ENCODE measurements around the gene GLRX5. TPM values are rescaled to one million over a fixed set of nuclear protein-coding genes. Genes with fewer than 3 reads are reported as not detected.

GLRX5 gene
- total and polyA plus RNA-seq, 10 donors, result 18.2 to 48.4 (median 28.2) TPM

GRCh38 chr14:95527387-95528002, 7.4 kb upstream of the GLRX5 start:
- H3K27me3 ChIP-seq (replicated peaks in 1 of 7), result no peaks in the 10 kb centered on the region
- intact Hi-C loops (cut with DNase I; ENCODE audit: low total_unique reads), result loop anchor here (5.0 kb wide), 2 partner anchors 85 to 100 kb away; no protein-coding TSS in a partner anchor
- H3K27ac ChIP-seq, result peak overlapping the region in 3 of 8 donors; percentile 21 to 59 (median 36)
- WGBS, 5 donors, result 47 to 69% (median 61%) methylated on average over 4 of the region's 4 CpGs
- no peak overlapping the region for H3K4me3 ChIP-seq
- no peak for DNase-seq
- H3K9me3 ChIP-seq, result no peaks in the 10 kb centered on the region
- H3K36me3 ChIP-seq, result peaks cover 0 to 21% (median 5%) of the 10 kb centered on the region in 6 donors
- H3K4me1 ChIP-seq, result peaks cover 23 to 75% (median 58%) of the 10 kb centered on the region in 6 donors
- no peak for TF ChIP-seq POLR2AphosphoS5 (IDR thresholded peaks at IDR 0.05)
- peak; percentile 64 to 86 (median 82) for TF ChIP-seq CTCF (IDR thresholded peaks at IDR 0.05 in 8 of 11, conservative IDR thresholded peaks at IDR 0.05 in 3 of 11)
- no peak for TF ChIP-seq POLR2A (IDR thresholded peaks at IDR 0.05)

- DNase-seq, result no peak
- Histone ChIP-seq H3K36me3 (peaks cover 0 to 21% (median 5%) of the 10 kb centered on the region in 6 donors), H3K4me1 (peaks cover 31 to 74% (median 57%) of the 10 kb centered on the region in 6 donors), H3K27me3 (replicated peaks in 1 of 7) (no peaks in the 10 kb centered on the region), H3K27ac (no peak overlapping the region), H3K9me3 (no peaks in the 10 kb centered on the region), H3K4me3 (no peak overlapping the region)
- intact Hi-C loops (cut with DNase I; ENCODE audit: low total_unique reads), result loop anchor here (5.0 kb wide), 2 partner anchors 87 to 102 kb away; no protein-coding TSS in a partner anchor
- WGBS, 5 donors, result 88 to 95% (median 93%) methylated on average over 7 of the region's 7 CpGs
- no peak for TF ChIP-seq CTCF (IDR thresholded peaks at IDR 0.05 in 8 of 11, conservative IDR thresholded peaks at IDR 0.05 in 3 of 11)
- no peak for TF ChIP-seq POLR2A (IDR thresholded peaks at IDR 0.05)
- TF ChIP-seq POLR2AphosphoS5 (IDR thresholded peaks at IDR 0.05), result no peak
Measured at GRCh38 chr14:95529216-95529615, 5.6 kb upstream of the GLRX5 start.

GRCh38 chr14:95530473-95531276, 4.2 kb upstream of the GLRX5 start:
- Histone ChIP-seq H3K4me1 (peaks cover 29 to 65% (median 55%) of the 10 kb centered on the region in 6 donors), H3K27ac (peak overlapping the region in 2 of 8 donors; percentile 28 to 32), H3K9me3 (no peaks in the 10 kb centered on the region), H3K36me3 (peaks cover 0 to 21% (median 5%) of the 10 kb centered on the region in 6 donors), H3K27me3 (replicated peaks in 1 of 7) (no peaks in the 10 kb centered on the region), H3K4me3 (no peak overlapping the region)
- DNase-seq, result no peak
- intact Hi-C loops (cut with DNase I; ENCODE audit: low total_unique reads), result no loop called here
- TF ChIP-seq POLR2AphosphoS5 (IDR thresholded peaks at IDR 0.05), result no peak
- TF ChIP-seq POLR2A (IDR thresholded peaks at IDR 0.05), result no peak
- no peak for TF ChIP-seq CTCF (IDR thresholded peaks at IDR 0.05 in 8 of 11, conservative IDR thresholded peaks at IDR 0.05 in 3 of 11)
- 77 to 87% (median 85%) methylated on average over 13 of the region's 13 CpGs for WGBS, 5 donors

- intact Hi-C loops (cut with DNase I; ENCODE audit: low total_unique reads), result no loop called here
- no peak for DNase-seq
- no peaks in the 10 kb centered on the region for H3K27me3 ChIP-seq (replicated peaks in 1 of 7)
- TF ChIP-seq CTCF (IDR thresholded peaks at IDR 0.05 in 8 of 11, conservative IDR thresholded peaks at IDR 0.05 in 3 of 11) (no peak), POLR2AphosphoS5 (IDR thresholded peaks at IDR 0.05) (no peak), POLR2A (IDR thresholded peaks at IDR 0.05) (no peak)
- no peak overlapping the region for H3K4me3 ChIP-seq
- H3K4me1 ChIP-seq, result peaks cover 37 to 65% (median 59%) of the 10 kb centered on the region in 6 donors
- H3K36me3 ChIP-seq, result peaks cover 0 to 21% (median 5%) of the 10 kb centered on the region in 6 donors
- no peaks in the 10 kb centered on the region for H3K9me3 ChIP-seq
- H3K27ac ChIP-seq, result peak overlapping the region in 1 of 8 donors; percentile 32
- 38 to 66% (median 44%) methylated on average over 3 of the region's 3 CpGs for WGBS, 5 donors
Measured at GRCh38 chr14:95531473-95531872, 3.4 kb upstream of the GLRX5 start.

All from spleen (tissue), 11 donors.